ENCODE measurements around the gene POU2AF1. TPM values are rescaled to one million over a fixed set of nuclear protein-coding genes. Genes with fewer than 3 reads are reported as not detected.

POU2AF1 gene
- total RNA-seq, 1 donor from 2014 or later: not detected

- H3K36me3 Mint-ChIP-seq (ENCODE audit: unreplicated experiment): no peaks in the 10 kb centered on the region
- no peaks in the 10 kb centered on the region for H3K4me1 Mint-ChIP-seq (ENCODE audit: low read depth, unreplicated experiment)
- DNase-seq: no peak
- H3K4me3 Mint-ChIP-seq (ENCODE audit: unreplicated experiment): no peak overlapping the region
- TF ChIP-seq, protein P1, sequence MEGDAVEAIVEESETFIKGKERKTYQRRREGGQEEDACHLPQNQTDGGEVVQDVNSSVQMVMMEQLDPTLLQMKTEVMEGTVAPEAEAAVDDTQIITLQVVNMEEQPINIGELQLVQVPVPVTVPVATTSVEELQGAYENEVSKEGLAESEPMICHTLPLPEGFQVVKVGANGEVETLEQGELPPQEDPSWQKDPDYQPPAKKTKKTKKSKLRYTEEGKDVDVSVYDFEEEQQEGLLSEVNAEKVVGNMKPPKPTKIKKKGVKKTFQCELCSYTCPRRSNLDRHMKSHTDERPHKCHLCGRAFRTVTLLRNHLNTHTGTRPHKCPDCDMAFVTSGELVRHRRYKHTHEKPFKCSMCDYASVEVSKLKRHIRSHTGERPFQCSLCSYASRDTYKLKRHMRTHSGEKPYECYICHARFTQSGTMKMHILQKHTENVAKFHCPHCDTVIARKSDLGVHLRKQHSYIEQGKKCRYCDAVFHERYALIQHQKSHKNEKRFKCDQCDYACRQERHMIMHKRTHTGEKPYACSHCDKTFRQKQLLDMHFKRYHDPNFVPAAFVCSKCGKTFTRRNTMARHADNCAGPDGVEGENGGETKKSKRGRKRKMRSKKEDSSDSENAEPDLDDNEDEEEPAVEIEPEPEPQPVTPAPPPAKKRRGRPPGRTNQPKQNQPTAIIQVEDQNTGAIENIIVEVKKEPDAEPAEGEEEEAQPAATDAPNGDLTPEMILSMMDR (IDR thresholded peaks at IDR 0.05; ENCODE audit: partially characterized antibody, unreplicated experiment): no peak
- H3K9me3 Mint-ChIP-seq (ENCODE audit: unreplicated experiment): no peaks in the 10 kb centered on the region
- no peak overlapping the region for H3K27ac Mint-ChIP-seq (ENCODE audit: unreplicated experiment)
- H3K27me3 Mint-ChIP-seq (ENCODE audit: unreplicated experiment): no peaks in the 10 kb centered on the region
These were observed 14.5 kb upstream of the POU2AF1 start for GRCh38 chr11:111393585-111393984.

GRCh38 chr11:111393096-111393495, 14.0 kb upstream of the POU2AF1 start:
- TF ChIP-seq, protein P1 (IDR thresholded peaks at IDR 0.05; ENCODE audit: partially characterized antibody, unreplicated experiment): no peak
- Mint-ChIP-seq H3K4me1 (ENCODE audit: low read depth, unreplicated experiment) (no peaks in the 10 kb centered on the region), H3K9me3 (ENCODE audit: unreplicated experiment) (no peaks in the 10 kb centered on the region), H3K27me3 (ENCODE audit: unreplicated experiment) (no peaks in the 10 kb centered on the region), H3K4me3 (ENCODE audit: unreplicated experiment) (no peak overlapping the region), H3K36me3 (ENCODE audit: unreplicated experiment) (no peaks in the 10 kb centered on the region), H3K27ac (ENCODE audit: unreplicated experiment) (no peak overlapping the region)
- DNase-seq: no peak

DNA sequence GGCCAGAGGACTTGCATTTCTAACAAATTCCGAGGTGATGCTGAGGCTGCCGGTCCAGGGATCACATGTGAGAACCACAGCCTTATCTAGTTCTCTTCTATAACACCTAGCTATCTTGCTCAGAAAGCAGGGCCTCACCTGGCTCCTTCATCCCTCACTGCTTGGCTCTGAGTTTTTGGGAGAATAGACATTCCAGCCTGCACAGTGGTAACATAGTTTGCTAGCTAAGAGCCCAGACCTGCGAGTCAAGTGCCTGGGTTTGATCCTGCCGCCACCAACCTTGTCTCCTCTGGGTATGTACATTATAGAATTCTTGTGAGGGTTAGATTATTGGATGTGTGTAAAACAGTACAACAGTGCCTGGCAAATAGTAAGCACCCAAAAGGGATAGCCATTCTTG, 13.5 kb upstream of the POU2AF1 start:
- H3K36me3 Mint-ChIP-seq (ENCODE audit: unreplicated experiment): no peaks in the 10 kb centered on the region
- H3K27me3 Mint-ChIP-seq (ENCODE audit: unreplicated experiment): no peaks in the 10 kb centered on the region
- H3K4me3 Mint-ChIP-seq (ENCODE audit: unreplicated experiment): no peak overlapping the region
- DNase-seq: no peak
- no peak overlapping the region for H3K27ac Mint-ChIP-seq (ENCODE audit: unreplicated experiment)
- no peaks in the 10 kb centered on the region for H3K4me1 Mint-ChIP-seq (ENCODE audit: low read depth, unreplicated experiment)
- TF ChIP-seq, protein P1 (IDR thresholded peaks at IDR 0.05; ENCODE audit: partially characterized antibody, unreplicated experiment): no peak
- H3K9me3 Mint-ChIP-seq (ENCODE audit: unreplicated experiment): no peaks in the 10 kb centered on the region

DNA sequence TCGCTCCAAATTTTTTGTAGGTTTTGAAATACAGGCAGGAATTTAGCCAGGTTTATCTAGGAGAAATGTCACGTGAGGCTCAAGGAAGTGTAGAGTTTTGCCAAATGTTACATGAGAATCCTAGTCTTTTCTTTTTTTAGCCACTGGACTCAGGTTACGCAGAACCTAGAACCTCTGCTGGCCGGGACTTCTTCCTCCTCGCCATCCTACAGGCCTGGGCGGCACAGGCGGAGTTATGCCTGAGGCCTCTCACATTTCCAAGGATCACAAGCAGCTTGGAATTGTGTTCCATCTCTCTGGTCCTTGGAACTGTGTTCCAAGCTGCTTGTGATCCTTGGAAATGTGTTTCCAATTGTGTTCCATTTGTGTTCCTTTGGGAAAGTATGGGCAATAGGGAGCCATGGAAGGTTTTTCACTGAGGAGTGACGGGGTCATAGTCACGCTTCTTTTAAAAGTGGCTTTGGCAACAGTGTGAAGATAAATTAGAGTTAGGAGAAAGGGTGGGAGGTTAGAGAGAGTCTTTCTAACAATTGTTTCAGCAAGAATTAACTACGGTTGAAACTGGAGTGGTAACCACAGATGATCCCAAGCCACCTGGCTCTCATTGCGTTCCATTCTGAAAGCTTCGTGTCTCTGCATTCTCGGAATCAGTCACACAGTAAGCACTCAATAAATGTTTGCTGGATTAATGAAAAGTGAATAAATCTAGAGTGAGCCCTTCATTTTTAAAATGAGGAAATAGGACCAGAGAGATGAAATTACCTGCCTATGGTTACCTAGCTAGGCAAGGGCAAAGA, 12.5 kb upstream of the POU2AF1 start:
- H3K27me3 Mint-ChIP-seq (ENCODE audit: unreplicated experiment): no peaks in the 10 kb centered on the region
- no peak for DNase-seq
- TF ChIP-seq, protein P1 (IDR thresholded peaks at IDR 0.05; ENCODE audit: partially characterized antibody, unreplicated experiment): no peak
- no peaks in the 10 kb centered on the region for H3K9me3 Mint-ChIP-seq (ENCODE audit: unreplicated experiment)
- no peaks in the 10 kb centered on the region for H3K36me3 Mint-ChIP-seq (ENCODE audit: unreplicated experiment)
- H3K27ac Mint-ChIP-seq (ENCODE audit: unreplicated experiment): no peak overlapping the region
- no peak overlapping the region for H3K4me3 Mint-ChIP-seq (ENCODE audit: unreplicated experiment)
- no peaks in the 10 kb centered on the region for H3K4me1 Mint-ChIP-seq (ENCODE audit: low read depth, unreplicated experiment)

- Mint-ChIP-seq H3K4me3 (ENCODE audit: unreplicated experiment) (no peak overlapping the region), H3K36me3 (ENCODE audit: unreplicated experiment) (no peaks in the 10 kb centered on the region), H3K27ac (ENCODE audit: unreplicated experiment) (no peak overlapping the region), H3K9me3 (ENCODE audit: unreplicated experiment) (no peaks in the 10 kb centered on the region), H3K4me1 (ENCODE audit: low read depth, unreplicated experiment) (no peaks in the 10 kb centered on the region), H3K27me3 (ENCODE audit: unreplicated experiment) (no peaks in the 10 kb centered on the region)
- no peak for DNase-seq
- TF ChIP-seq, protein P1 (IDR thresholded peaks at IDR 0.05; ENCODE audit: partially characterized antibody, unreplicated experiment): no peak
These were observed 9.8 kb upstream of the POU2AF1 start for GRCh38 chr11:111388842-111389241.
